Measurements from ENCODE around the gene HOXC5.
"Not testable (repeated sequence)": the region's sequence is repeated elsewhere in the genome, so short reads cannot be mapped to it uniquely, and the experiment has no call there.

The HOXC5 gene

GRCh38 chr12:54035568-54036264 lies 2.9 kb downstream of the HOXC5 start:
- no peak for DNase-seq

DNA sequence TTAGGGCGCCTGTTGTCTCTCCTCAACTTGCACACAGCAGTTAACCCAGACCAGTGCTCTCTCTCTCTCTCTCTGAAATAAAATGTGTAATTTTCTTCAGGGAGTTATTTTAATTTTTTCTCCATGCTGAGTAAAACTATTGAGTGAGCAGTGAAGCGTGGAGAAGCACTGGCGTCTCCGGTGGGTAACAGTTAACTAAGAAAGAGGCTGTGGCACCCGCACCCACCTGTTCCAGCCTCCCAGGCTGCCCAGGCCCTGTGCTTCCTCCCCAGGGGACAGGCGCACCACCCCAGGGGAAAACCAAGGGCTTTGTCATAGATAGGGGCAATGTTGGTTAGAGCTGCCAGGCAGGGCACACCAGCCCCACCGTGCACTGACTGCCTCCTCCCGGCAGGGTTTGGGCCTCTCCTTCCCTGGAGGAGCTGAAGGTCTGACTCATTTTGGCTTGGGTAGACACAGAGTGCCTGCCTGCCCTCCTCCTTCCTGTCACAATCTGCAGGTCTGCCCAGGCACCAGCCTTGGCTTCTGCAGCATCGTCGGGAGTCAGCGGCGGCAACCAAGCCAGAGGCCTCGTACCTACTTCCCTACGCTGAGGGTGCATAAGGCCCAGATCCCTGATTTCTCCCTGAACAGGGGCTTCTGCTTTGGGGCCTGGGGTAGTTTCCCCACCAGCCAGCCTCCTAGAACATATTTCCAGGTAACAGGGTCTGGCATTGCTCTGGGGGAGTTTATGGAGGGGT lies 3.9 kb downstream of the HOXC5 start:
- DNase-seq: peak; percentile 70

- DNase-seq: no peak
Observed at GRCh38 chr12:54037360-54038283, 4.8 kb downstream of the HOXC5 start.

- DNase-seq: no peak
Observed at GRCh38 chr12:54038284-54038870, 5.5 kb downstream of the HOXC5 start.

DNA sequence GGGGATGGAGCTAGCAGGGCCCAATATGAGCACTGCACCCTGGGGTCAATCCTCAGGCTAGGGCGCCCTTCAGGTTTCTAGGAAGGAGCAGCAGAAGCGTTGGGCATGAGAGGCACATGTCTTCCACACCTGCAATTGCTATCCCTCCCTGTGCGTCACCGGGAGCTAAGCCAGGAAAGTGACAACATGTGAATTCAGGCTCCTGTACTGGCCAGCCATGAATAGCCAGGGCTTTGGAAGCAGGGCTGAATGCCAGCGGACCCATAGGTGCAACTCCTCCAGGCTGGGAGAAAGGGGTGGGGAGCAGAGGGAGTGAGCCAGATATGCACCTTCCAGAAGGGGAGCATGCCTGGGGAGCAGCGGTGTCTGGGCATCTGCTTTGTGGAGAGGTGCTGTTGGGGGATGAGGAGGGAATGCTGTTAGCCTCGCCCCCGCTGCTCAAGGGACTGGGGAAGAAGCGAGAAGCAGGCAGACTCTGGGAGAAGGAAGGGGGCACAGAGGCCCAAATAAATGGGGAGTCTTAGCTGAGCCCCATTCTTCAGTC lies 6.1 kb downstream of the HOXC5 start:
- DNase-seq: no peak

DNA sequence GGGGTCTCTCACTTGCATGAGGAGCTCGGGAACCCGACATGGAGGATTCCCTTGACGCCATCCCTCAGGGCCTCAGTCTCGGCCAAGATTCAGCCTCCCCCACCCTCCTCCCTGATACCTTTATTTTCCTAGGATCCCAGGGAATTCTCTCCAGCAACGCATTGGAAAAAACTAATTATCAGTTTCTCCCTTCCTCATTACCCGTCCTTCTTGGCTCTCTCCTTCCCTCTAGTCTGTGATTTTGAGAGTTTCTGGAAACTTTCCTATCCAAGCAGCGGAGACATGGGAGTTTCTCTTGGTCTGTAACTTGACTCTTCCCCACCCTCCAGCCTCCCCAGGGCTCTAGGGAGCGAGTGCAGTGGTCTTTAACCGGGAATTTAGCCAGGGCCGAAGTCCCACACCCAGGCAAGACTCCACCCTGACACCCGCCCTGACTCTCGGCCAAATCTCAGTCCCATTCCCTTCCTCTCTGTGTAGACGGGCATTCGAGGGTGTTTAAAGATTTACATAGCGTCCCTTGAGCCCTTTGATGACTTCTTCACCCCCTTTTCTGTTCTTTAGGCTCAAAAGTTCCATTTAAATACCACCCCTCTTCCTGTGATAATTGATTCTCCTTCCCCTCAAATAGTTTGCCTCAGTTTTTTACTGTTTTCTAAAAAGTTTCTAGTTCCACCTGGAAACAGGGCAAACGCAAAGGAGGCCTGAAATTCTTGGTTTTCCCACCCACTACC lies 6.7 kb downstream of the HOXC5 start:
- no peak for DNase-seq

DNA sequence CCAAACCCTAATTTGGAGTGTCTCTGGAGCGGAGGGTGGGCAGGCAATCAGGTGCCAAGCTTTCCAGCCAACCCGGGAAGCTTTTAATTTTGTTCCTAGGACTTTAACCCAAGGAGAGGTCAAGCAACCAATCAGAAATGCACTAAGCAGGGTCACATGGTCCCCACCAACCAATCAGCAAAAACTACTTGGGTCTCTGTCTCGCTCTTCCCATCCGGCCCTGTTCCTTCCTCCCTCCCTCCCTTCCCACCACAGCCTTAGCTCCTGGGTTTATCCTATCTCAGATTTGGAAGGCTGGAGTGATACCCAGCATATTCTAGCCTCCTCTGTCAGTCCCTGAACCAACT lies 7.3 kb downstream of the HOXC5 start:
- no peak for DNase-seq

GRCh38 chr12:54040648-54041047 lies 7.8 kb downstream of the HOXC5 start:
- no peak for DNase-seq

DNA sequence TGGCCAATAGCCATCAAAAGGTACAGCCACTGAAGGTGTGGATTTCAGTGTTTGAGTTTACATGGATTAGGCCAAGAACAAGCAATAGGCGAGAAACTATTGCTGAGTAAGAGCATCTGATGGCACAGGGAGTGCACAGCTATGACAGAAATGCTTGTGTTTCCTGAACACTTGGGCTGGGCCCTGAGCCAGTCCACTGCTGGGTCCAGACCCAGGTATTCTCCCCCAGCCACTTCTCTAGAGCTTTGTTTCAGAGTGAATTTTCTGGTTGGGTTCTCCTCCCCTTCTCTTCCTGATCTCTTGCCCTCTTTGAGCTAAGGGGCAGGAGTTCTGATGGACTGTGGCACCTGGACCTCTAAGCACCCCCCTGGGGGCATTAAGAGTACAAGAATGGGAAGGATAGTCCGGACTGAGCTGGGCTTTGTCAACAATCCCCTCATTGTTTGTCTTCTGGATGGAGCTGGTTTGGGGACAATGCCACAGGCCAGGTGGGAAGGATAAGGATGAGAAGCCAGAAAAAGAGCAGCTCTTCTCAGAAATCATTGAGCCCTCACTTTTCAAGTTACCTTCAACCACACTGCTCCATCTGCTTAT lies 8.3 kb downstream of the HOXC5 start:
- DNase-seq: no peak

- DNase-seq: not testable (repeated sequence)
Observed at GRCh38 chr12:54042033-54042432, 9.2 kb downstream of the HOXC5 start.

- DNase-seq: no peak
Observed at GRCh38 chr12:54042970-54043853, 10.4 kb downstream of the HOXC5 start.

- no peak for DNase-seq
Observed at GRCh38 chr12:54044425-54045103, 11.7 kb downstream of the HOXC5 start.

DNA sequence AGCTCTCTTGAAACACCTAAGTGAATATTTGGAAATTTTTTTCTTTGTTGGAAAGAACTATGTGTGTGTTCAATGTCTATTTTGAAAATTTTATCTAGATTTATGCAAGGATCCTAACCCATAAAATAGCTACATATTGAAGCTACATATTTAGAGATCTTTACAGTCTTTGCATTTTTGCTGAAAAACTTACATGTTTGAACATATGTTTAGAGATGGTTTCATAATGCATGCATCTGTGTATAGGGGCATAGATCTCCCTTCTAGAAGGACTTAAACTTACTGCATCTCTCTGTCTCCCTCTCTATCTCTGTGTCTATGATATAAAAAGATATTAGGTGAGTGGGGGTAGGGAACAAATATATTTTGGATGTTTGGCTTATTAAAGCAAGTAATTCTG lies 12.6 kb downstream of the HOXC5 start:
- DNase-seq: no peak

DNA sequence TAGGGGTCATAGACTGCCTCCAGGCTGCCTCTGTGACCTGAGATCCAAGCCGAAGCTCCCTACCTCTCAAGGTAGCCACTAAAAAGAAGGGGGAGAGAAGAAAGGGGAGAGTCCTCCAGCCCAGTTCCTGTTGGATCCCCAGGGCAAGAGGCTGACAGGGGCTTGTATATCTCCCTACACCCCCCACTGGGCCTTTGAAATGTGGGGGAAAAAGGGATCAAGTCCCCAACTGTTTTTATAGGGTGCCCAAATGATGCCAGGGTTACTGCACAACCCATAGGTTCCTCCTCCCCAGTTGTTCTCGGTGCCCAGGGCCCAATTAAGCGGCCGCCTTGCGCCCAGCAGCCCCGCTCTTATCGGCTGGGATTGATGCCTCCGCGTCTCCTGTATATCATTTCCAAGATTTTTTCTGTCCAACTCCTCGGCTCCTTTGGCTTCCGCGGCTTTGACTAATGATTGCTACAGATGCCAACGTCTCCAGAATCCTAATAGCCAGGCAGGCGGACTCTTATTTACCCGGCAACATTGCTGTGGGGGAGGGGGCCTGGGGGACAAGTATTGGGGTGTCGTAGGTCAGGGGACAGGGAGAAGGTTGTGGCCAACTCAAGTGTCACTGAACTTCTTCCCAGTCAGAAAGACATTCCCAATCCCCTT lies 13.1 kb downstream of the HOXC5 start:
- no peak for DNase-seq

- DNase-seq: no peak
Observed at GRCh38 chr12:54046809-54047159, 13.9 kb downstream of the HOXC5 start.

- no peak for DNase-seq
Observed at GRCh38 chr12:54047160-54047963, 14.5 kb downstream of the HOXC5 start.

DNA sequence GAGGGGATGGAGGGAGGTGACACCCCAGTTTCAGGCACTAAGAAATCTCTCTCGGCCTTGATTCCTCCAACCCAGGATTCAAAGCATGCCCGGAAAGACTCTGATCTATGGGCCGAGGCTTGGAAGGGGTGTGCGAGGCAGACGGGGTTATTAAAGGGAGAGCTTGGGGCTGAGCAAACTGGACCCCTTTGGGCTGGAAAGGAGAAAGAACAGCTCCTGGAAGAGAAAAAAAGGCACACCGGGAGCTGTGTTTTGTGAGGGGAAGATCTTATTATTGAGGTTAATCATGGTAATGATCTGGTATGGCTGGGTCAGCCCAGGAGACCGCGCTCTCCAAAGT lies 15.1 kb downstream of the HOXC5 start:
- no peak for DNase-seq

GRCh38 chr12:54048406-54049093 lies 15.7 kb downstream of the HOXC5 start:
- no peak for DNase-seq
